ENCODE results near the gene CNNM2.

DNA sequence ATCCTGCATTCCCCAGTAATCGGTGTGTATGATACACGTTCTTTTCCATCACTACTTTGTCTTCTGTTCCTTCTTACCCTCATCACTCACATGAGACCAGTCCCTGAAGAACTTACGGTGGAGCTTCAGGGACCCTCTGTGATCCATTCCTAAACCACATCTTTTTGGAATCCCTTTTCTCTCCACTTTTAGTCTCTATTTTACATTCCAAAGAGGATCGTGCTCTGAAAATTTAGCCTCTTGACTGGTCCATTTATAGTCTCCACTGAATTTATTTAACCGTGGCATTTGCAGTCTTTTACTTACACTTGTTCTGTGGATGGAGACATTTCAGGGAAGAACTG, 165.9 kb downstream of the CNNM2 start:
- TF ChIP-seq, protein P1, sequence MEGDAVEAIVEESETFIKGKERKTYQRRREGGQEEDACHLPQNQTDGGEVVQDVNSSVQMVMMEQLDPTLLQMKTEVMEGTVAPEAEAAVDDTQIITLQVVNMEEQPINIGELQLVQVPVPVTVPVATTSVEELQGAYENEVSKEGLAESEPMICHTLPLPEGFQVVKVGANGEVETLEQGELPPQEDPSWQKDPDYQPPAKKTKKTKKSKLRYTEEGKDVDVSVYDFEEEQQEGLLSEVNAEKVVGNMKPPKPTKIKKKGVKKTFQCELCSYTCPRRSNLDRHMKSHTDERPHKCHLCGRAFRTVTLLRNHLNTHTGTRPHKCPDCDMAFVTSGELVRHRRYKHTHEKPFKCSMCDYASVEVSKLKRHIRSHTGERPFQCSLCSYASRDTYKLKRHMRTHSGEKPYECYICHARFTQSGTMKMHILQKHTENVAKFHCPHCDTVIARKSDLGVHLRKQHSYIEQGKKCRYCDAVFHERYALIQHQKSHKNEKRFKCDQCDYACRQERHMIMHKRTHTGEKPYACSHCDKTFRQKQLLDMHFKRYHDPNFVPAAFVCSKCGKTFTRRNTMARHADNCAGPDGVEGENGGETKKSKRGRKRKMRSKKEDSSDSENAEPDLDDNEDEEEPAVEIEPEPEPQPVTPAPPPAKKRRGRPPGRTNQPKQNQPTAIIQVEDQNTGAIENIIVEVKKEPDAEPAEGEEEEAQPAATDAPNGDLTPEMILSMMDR (IDR thresholded peaks at IDR 0.05): no peak
- TF ChIP-seq POLR2A (IDR thresholded peaks at IDR 0.05): no peak

All from body of pancreas (tissue), 4 donors.